T-helper 2 cell treated with Interferon-gamma antibody and Interleukin-4, amounts not matched to agents 5 μg/mL and 100 μg/mL, for 36 hours (primary cell): ENCODE measurements around the gene ARHGEF10L.

Source experiments
- DNase-seq: peaks from one replicate; pipeline ENCODE4 v3.0.0; 2021; ENCODE audit warnings: low spot score
- H3K27ac Mint-ChIP-seq: one replicate; pipeline ENCODE4 v1.8.0; 2021; ENCODE audit warnings: mild to moderate bottlenecking, mixed read lengths
- H3K27me3 Mint-ChIP-seq: one replicate; pipeline ENCODE4 v1.8.0; 2021; ENCODE audit warnings: low read depth, mixed read lengths
- H3K36me3 Mint-ChIP-seq: one replicate; pipeline ENCODE4 v1.8.0; 2021; ENCODE audit warnings: low read depth, mixed read lengths
- H3K4me1 Mint-ChIP-seq: one replicate; pipeline ENCODE4 v1.8.0; 2021; ENCODE audit warnings: low read depth, mixed read lengths
- H3K4me3 Mint-ChIP-seq: one replicate; pipeline ENCODE4 v1.8.0; 2022; ENCODE audit warnings: mild to moderate bottlenecking, moderate library complexity, mixed read lengths
- H3K9me3 Mint-ChIP-seq: one replicate; pipeline ENCODE4 v1.8.0; 2021; ENCODE audit warnings: mixed read lengths

ARHGEF10L gene

GRCh38 chr1:17606826-17607440 is 67.4 kb downstream of the ARHGEF10L start:
- Mint-ChIP-seq H3K4me1 (no peaks in the 10 kb centered on the region), H3K4me3 (no peak overlapping the region), H3K27me3 (no peaks in the 10 kb centered on the region), H3K9me3 (no peaks in the 10 kb centered on the region), H3K36me3 (no peaks in the 10 kb centered on the region), H3K27ac (no peak overlapping the region)
- peak; percentile 20 for DNase-seq

GRCh38 chr1:17607644-17608581 is 68.4 kb downstream of the ARHGEF10L start:
- Mint-ChIP-seq H3K27ac (no peak overlapping the region), H3K27me3 (no peaks in the 10 kb centered on the region), H3K4me3 (no peak overlapping the region), H3K36me3 (no peaks in the 10 kb centered on the region), H3K9me3 (no peaks in the 10 kb centered on the region), H3K4me1 (no peaks in the 10 kb centered on the region)
- no peak for DNase-seq

DNA sequence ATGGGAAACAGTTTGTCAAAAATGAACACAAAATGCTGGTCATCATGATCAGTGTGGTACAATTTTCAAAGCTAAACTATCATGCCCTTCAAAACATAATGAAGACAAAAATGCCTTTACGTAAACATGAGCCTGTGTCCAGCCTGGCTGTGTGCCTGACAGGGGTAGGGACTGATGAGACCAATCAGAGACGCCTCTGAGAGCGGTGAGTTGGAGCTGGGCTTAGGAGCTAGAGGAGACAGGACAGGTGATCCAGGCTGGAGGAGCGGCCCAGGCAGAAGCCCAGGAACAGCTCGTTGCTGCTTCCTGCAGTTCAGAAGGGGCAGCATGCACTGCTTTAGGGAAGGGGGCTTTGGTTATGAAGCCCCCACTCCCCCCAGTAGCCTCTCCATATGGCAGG is 70.0 kb downstream of the ARHGEF10L start:
- H3K27me3 Mint-ChIP-seq, result no peaks in the 10 kb centered on the region
- H3K36me3 Mint-ChIP-seq, result no peaks in the 10 kb centered on the region
- no peak overlapping the region for H3K4me3 Mint-ChIP-seq
- H3K4me1 Mint-ChIP-seq, result no peaks in the 10 kb centered on the region
- DNase-seq, result no peak
- H3K27ac Mint-ChIP-seq, result no peak overlapping the region
- H3K9me3 Mint-ChIP-seq, result no peaks in the 10 kb centered on the region

DNA sequence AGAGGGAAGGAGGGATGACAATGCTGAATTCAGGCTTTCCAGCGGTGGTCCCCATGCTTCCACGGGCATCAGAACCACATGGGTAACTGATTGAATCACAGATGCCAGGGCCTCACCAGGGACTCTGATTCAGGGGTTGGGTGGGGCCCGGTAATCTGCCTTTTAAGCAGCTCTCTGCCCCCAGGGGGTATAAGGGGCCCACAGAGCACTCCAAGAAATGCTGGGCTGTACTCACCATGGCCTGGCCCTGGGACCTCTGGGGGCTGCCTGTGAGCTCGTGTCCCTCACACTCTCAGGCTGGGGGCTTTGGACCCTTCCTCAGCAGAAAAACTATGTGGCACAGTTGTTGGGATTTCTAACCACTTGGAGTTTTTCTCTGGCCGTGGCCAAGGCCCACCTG is 70.6 kb downstream of the ARHGEF10L start:
- no peak overlapping the region for H3K27ac Mint-ChIP-seq
- H3K4me3 Mint-ChIP-seq, result no peak overlapping the region
- no peaks in the 10 kb centered on the region for H3K27me3 Mint-ChIP-seq
- no peak for DNase-seq
- no peaks in the 10 kb centered on the region for H3K36me3 Mint-ChIP-seq
- H3K9me3 Mint-ChIP-seq, result no peaks in the 10 kb centered on the region
- H3K4me1 Mint-ChIP-seq, result no peaks in the 10 kb centered on the region

DNA sequence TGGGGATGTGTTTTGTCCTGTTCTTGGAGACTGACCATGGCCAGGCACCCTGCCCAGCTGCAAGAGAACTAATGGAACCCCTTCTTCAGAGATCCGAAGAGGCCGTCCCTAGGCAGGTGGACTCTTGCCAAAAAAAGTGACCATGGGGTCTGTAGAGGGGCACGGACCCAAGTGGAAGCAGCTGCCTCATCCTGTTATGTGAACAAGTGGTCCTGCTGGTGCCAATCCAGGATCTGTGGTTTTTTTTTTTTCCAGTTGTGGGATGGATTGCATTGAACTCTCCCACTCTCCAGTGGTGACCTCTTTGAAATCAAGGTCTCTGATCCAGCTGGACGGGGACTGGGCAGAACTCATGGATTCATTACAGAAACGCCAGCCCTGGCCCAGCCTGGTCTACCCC is 71.2 kb downstream of the ARHGEF10L start:
- Mint-ChIP-seq H3K27ac (no peak overlapping the region), H3K27me3 (no peaks in the 10 kb centered on the region), H3K4me3 (no peak overlapping the region), H3K4me1 (no peaks in the 10 kb centered on the region), H3K9me3 (no peaks in the 10 kb centered on the region), H3K36me3 (no peaks in the 10 kb centered on the region)
- no peak for DNase-seq

- no peak overlapping the region for H3K27ac Mint-ChIP-seq
- no peaks in the 10 kb centered on the region for H3K9me3 Mint-ChIP-seq
- H3K27me3 Mint-ChIP-seq, result no peaks in the 10 kb centered on the region
- H3K4me3 Mint-ChIP-seq, result no peak overlapping the region
- no peaks in the 10 kb centered on the region for H3K36me3 Mint-ChIP-seq
- DNase-seq, result no peak
- no peaks in the 10 kb centered on the region for H3K4me1 Mint-ChIP-seq
Measured at GRCh38 chr1:17611991-17612390, 72.5 kb downstream of the ARHGEF10L start.

GRCh38 chr1:17612831-17613230 is 73.3 kb downstream of the ARHGEF10L start:
- no peak for DNase-seq
- Mint-ChIP-seq H3K9me3 (no peaks in the 10 kb centered on the region), H3K4me3 (no peak overlapping the region), H3K27me3 (no peaks in the 10 kb centered on the region), H3K4me1 (no peaks in the 10 kb centered on the region), H3K27ac (no peak overlapping the region), H3K36me3 (no peaks in the 10 kb centered on the region)

DNA sequence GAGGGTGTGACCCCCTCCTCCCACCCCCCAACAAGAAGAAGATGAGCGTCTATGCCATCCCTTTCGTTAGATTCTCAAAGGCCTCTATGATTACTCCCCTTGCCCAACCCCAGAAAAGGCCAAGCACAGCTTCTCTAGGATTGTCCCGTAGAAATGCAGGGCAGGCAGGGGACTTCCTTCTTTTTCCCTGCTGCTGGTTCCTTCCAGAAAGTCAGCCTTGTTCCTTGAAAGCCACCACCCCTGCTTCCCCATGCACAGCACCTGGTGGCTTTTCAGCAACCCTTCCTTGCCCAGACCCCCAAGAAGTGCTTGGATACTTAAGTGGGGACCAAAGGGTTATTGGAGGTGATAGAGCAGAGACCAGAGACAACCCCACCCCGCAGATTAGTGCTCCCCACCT is 75.1 kb downstream of the ARHGEF10L start:
- DNase-seq, result no peak
- Mint-ChIP-seq H3K27ac (no peak overlapping the region), H3K9me3 (no peaks in the 10 kb centered on the region), H3K4me3 (no peak overlapping the region), H3K36me3 (no peaks in the 10 kb centered on the region), H3K4me1 (no peaks in the 10 kb centered on the region), H3K27me3 (no peaks in the 10 kb centered on the region)

GRCh38 chr1:17615157-17615556 is 75.7 kb downstream of the ARHGEF10L start:
- no peaks in the 10 kb centered on the region for H3K4me1 Mint-ChIP-seq
- H3K4me3 Mint-ChIP-seq, result no peak overlapping the region
- DNase-seq, result no peak
- no peaks in the 10 kb centered on the region for H3K27me3 Mint-ChIP-seq
- H3K27ac Mint-ChIP-seq, result no peak overlapping the region
- no peaks in the 10 kb centered on the region for H3K36me3 Mint-ChIP-seq
- no peaks in the 10 kb centered on the region for H3K9me3 Mint-ChIP-seq

DNA sequence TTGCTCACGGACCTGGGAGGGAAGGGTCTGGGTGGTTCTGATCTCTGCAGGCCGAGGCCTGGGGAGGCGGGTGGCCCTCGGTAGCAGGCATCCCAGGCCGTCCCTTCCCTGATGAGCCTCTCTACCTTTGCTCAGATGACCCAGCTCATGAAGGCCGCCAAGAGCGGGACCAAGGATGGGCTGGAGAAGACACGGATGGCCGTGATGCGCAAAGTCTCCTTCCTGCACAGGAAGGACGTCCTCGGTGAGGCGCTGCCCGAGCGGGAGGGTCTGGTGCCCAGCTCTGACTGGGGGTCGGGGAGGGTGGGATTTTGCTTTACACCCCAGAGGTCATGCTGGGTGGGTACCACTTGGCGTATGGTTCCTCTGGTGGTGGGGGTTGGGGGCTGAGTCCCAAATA is 76.5 kb downstream of the ARHGEF10L start:
- no peak for DNase-seq
- H3K9me3 Mint-ChIP-seq, result no peaks in the 10 kb centered on the region
- H3K27me3 Mint-ChIP-seq, result no peaks in the 10 kb centered on the region
- no peak overlapping the region for H3K27ac Mint-ChIP-seq
- no peak overlapping the region for H3K4me3 Mint-ChIP-seq
- no peaks in the 10 kb centered on the region for H3K4me1 Mint-ChIP-seq
- H3K36me3 Mint-ChIP-seq, result no peaks in the 10 kb centered on the region

GRCh38 chr1:17616731-17617279 is 77.3 kb downstream of the ARHGEF10L start:
- Mint-ChIP-seq H3K27me3 (no peaks in the 10 kb centered on the region), H3K4me1 (no peaks in the 10 kb centered on the region), H3K27ac (no peak overlapping the region), H3K9me3 (no peaks in the 10 kb centered on the region), H3K36me3 (no peaks in the 10 kb centered on the region), H3K4me3 (no peak overlapping the region)
- DNase-seq, result no peak

GRCh38 chr1:17617787-17618557 is 78.5 kb downstream of the ARHGEF10L start:
- Mint-ChIP-seq H3K9me3 (no peaks in the 10 kb centered on the region), H3K27me3 (no peaks in the 10 kb centered on the region), H3K4me3 (no peak overlapping the region), H3K36me3 (no peaks in the 10 kb centered on the region), H3K4me1 (no peaks in the 10 kb centered on the region), H3K27ac (no peak overlapping the region)
- DNase-seq, result no peak

- DNase-seq, result no peak
- H3K4me3 Mint-ChIP-seq, result no peak overlapping the region
- no peak overlapping the region for H3K27ac Mint-ChIP-seq
- H3K36me3 Mint-ChIP-seq, result no peaks in the 10 kb centered on the region
- H3K9me3 Mint-ChIP-seq, result no peaks in the 10 kb centered on the region
- no peaks in the 10 kb centered on the region for H3K27me3 Mint-ChIP-seq
- H3K4me1 Mint-ChIP-seq, result no peaks in the 10 kb centered on the region
Measured at GRCh38 chr1:17618558-17619247, 79.2 kb downstream of the ARHGEF10L start.
